H54 (cell line): ENCODE data around the gene CCDC126.
"Not testable (repeated sequence)": the region's sequence is repeated elsewhere in the genome, so short reads cannot be mapped to it uniquely, and the experiment has no call there.

ENCODE experiments used
- DNase-seq: peaks from one replicate; pipeline ENCODE4 v3.0.0; 2011; ENCODE audit warnings: low spot score, mixed read lengths; ENCODE audit not compliant: insufficient read length
- FAIRE-seq: peaks from 3 replicates; lab custom pipeline; 2011; peaks lifted over from hg19 to GRCh38; lab: Jason Lieb, UNC
- POLR2A ChIP-seq: IDR thresholded peaks from 2 replicates; pipeline ENCODE4 v1.6.1; 2011; ENCODE audit warnings: low read depth, mild to moderate bottlenecking, low read length

Gene CCDC126, protein sequence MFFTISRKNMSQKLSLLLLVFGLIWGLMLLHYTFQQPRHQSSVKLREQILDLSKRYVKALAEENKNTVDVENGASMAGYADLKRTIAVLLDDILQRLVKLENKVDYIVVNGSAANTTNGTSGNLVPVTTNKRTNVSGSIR

GRCh38 chr7:23597094-23598091, at the start of gene CCDC126:
Gene CCDC126, plus strand, starts transcription at chr7:23597382. Its CDS starts 13,934 bp downstream, at chr7:23611316.
- peak; percentile 77 for TF ChIP-seq POLR2A
- DNase-seq: peak; percentile 99
- FAIRE-seq: peak; percentile 84

DNA sequence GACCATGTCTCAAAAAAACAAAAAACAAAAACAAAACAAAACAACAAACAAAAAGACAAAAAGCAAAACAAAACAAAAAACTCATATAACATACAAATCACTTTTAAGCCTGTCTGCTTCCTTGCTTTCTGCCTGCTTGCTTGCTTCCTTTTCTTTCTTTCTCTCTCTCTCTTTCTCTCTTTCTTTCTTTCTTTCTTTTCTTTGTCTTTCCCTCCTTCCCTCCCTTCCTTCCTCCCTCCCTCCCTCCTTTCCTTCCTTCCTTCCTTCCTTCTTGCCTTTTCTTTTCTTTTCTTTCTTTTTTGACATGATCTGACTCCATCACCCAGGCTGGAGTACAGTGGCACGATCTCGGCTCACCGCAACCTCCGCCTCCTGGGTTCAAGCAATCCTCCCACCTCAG, 49.5 kb upstream of the CCDC126 start:
- TF ChIP-seq POLR2A: no peak
- FAIRE-seq (no peak), DNase-seq (no peak)

- no peak for FAIRE-seq
- DNase-seq: no peak
- TF ChIP-seq POLR2A: no peak
Observed at GRCh38 chr7:23558303-23558702, 38.9 kb upstream of the CCDC126 start.

- FAIRE-seq: peak; percentile 99
- TF ChIP-seq POLR2A: no peak
Observed at GRCh38 chr7:23570592-23571200, 26.5 kb upstream of the CCDC126 start.

DNA sequence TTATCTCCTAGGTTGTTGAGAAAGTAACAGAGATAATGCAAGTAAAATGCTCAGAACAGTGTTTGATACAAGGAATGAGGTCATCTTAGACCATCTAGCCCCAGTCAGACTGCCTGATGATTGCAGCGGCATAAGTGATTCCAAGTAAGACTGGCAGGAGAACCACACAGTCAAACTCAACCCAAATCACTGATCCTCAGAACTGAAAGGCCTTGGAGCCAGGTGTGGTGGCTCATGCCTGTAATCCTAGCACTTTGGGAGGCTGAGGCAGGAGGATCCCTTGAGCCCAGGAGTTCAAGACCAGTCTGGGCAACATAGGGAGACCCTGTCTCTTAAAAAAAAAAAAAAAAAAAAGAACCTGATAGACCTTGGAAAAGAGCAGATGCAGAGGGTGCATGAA, 15.2 kb upstream of the CCDC126 start:
- not testable (repeated sequence) for FAIRE-seq

More at GRCh38 chr7:23570592-23571200, 26.5 kb upstream of the CCDC126 start:
- peak; percentile 83 for DNase-seq

DNA sequence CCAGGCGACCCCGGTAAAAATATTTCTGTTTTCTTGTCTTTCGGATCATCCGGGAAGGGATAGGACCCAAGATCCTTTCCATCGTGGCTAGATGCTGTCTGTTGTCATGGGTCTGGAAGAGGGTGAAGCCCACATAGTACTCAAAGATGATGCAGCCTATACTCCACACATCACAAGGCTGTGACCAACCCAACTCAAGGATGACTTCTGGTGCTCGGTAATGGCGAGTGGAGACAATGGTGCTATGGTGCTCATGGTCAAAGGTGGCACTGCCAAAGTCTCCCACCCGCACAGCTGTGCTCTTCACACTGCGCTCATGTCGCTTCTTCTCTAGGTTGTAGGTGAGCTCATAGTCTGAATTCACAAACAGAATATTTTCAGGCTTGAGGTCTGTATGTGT, 11.9 kb upstream of the CCDC126 start:
- DNase-seq: not testable (repeated sequence)

More for the DNA sequence above, 15.2 kb upstream of the CCDC126 start:
- DNase-seq: not testable (repeated sequence)

GRCh38 chr7:23586159-23586558, 11.0 kb upstream of the CCDC126 start:
- no peak for DNase-seq
- FAIRE-seq: no peak
- TF ChIP-seq POLR2A: no peak

More for the DNA sequence above, 11.9 kb upstream of the CCDC126 start:
- not testable (repeated sequence) for FAIRE-seq

DNA sequence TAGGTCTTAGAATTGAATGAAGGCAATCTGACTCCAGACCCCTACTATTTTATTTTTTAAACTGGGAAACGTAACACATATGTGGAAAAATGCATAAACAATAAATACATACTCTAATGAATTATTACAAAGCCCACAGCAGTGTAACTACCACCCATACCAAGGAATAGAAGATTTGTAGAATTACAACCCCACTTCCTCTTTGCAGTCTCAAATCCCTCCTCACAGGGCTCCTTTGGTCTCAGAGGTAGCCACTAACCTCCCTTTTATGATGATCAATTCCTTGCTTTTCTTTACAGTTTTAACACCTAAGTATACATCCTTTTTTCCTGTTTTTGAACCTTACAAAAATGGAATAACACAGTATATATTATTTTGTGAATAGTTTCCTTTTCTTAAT, 6.7 kb upstream of the CCDC126 start:
- FAIRE-seq (no peak), DNase-seq (no peak)

GRCh38 chr7:23593706-23594105, 3.5 kb upstream of the CCDC126 start:
- FAIRE-seq: no peak
- no peak for DNase-seq
- TF ChIP-seq POLR2A: no peak

More for the DNA sequence above, 6.7 kb upstream of the CCDC126 start:
- TF ChIP-seq POLR2A: no peak

DNA sequence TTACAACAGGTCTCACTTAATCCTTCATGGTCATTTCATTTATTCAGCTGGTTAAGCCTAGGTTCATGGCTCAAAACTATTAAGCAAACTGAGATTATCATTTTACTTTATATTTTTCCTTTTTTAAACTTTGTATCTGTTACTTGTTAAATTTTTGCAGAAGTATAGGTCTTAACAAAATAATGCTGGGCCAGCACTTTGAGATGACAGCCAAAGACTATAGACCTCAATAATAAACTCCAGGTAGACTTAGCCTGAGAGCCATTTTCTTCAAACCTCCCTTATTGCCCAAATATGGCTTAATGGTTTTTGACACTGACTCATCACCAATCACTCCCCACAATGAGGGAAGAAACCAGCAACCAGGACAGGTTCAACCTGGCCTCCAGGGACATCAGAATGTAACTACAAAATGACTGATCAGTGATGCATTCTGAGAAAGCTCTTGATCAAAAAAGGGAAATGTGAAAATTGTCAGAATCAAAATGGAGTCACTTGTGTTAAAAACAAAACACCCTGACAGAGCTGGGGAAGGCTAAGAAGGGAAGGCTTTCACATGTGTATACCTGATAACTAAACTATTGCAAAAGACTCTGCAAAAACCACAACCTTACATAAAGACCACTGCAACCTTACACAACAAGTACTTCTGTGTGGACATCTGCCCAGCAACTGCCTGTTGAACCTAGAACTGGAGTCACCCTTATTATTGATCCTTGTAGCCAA, 2.1 kb upstream of the CCDC126 start:
- FAIRE-seq: no peak

DNA sequence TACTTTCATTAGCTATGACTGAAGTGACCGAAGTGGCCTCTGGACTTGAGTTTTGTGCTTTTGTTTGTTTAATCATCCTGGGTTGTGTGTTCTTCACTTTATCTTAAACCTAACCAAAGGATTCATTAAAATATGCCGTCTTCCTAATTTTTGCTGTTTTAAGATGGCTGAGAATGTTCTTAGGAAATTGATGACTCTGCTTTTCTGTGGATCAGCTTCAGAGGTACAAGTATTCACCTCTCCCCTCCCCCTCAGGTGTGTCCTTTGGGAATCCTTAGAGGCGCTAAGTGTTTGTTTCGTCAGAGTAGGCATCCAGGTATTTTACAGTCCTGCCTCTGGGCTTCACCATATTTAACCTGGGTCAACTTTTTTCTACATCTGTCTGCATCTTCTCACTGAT, 1.1 kb downstream of the CCDC126 start:
- no peak for DNase-seq
- no peak for TF ChIP-seq POLR2A
- FAIRE-seq: no peak

More for the DNA sequence above, 2.1 kb upstream of the CCDC126 start:
- no peak for TF ChIP-seq POLR2A
- DNase-seq: no peak

- FAIRE-seq (no peak), DNase-seq (no peak)
Observed at GRCh38 chr7:23600236-23600635, 3.1 kb downstream of the CCDC126 start.

GRCh38 chr7:23603632-23604295, 6.6 kb downstream of the CCDC126 start:
- FAIRE-seq (no peak), DNase-seq (no peak)
- TF ChIP-seq POLR2A: no peak

More at GRCh38 chr7:23600236-23600635, 3.1 kb downstream of the CCDC126 start:
- no peak for TF ChIP-seq POLR2A
